ENCODE results near the gene UCN3.
"Not testable (repeated sequence)": the region's sequence is repeated elsewhere in the genome, so short reads cannot be mapped to it uniquely, and the experiment has no call there.

Gene UCN3

DNA sequence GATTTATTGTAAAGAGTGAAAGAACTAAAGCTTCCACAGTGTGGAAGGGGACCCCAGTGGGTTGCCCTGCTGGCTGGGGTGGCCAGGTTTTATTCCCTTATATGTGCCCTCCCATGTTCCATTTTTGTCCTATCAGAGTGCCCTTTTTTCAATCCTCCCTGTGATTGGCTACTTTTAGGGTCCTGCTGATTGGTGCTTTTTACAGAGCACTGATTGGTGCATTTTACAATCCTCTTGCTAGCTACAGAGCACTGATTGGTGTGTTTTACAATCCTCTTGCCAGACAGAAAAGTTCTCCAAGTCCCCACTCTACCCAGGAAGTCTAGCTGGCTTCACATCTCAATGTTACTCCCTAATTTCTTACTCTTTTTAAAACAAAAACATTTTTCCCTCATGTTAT is 46.0 kb downstream of the UCN3 start:
- DNase-seq = not testable (repeated sequence)

DNA sequence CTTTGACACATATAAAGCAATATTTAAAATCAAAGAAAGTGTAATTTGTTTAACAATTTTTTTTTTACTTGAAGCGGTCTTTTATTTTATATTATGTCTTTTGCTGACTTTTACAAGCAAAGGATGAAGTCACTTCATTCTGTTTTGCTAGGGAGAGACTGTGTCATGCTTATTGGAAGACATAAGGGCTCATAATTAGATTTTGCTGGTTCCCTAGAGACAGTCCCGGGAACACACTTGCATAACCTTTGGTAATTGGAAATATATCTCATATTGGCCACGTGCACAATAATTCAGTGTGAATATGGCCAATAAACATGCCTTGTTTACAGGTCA is 47.1 kb downstream of the UCN3 start:
- no peak for DNase-seq

DNA sequence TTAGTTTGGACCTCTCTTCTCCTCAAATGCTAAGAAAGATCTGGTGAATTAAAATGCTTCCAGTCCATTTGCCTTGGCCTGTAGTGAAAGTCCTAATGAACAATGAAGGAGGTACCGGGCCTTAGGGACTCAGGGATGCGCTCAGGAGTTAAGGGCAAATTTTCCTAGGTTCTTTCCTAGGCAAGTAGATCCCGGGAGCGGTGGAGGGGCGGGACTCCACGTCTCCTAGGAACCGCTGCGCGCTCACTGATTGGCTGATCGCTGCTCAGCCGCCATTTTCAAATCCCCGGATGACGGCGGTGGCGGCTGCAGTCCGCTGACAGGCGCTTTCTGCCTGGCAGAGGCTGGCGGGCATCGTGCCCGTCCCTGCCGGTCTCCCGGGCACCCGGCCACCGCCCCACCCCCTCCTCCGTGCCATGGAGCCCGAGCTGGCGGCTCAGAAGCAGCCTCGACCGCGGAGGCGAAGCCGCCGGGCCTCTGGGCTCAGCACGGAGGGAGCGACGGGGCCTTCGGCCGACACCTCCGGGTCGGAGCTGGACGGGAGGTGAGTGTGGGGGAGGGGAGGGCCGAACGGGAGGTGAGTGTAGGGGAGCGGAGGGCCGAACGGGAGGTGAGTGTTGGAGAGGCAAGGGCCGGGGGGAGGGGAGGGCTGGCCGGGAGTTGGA is 47.6 kb downstream of the UCN3 start, which contains the start of gene NET1:
NET1 (plus strand) TSS at position 281 of the 665 bp plus-strand sequence; CDS start at position 417, 136 bp downstream.
- peak; percentile 87 for DNase-seq

DNA sequence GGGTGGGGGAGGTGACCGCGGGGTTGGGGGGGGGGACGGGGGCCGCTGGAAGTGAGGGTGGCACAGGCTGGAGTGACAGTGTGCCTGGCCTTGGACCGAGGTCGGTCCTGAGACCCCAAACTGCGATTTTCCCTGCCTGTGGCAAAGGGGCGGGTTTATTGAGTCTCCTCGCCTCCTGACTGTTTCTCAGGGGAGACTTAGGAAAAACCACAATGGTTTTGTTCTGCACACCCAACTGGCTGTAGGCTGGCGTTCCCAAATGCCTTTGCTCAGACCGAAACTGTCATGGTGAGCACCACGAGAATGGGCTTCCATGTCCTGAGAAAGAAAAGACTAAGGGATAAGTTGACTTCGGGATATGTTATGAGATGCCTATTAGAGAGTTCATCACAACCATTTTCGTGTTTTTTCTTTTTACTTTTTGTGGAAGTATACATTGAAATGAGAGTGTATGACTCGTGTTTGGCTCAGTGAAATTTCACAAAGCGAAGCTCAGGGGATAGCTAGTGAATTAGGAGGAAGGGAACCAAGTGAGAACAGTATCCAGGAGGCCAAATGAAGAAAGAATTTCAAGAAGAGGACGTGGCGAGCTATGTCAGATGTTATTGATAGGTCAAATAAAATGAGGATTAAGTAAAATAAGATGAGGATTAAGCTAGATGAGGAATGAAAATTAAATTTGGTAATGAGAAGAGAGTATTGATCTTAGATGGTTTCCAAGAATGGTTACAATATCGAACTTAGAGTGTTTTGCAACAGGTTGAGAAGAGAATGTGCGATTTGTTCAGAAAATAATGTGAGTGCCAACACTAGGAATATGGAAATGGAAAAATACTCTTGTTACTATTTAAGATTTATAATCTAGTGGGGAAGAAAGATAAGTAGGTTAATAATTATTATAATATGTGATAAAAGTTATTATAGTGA is 48.5 kb downstream of the UCN3 start:
- peak; percentile 41 for DNase-seq

DNA sequence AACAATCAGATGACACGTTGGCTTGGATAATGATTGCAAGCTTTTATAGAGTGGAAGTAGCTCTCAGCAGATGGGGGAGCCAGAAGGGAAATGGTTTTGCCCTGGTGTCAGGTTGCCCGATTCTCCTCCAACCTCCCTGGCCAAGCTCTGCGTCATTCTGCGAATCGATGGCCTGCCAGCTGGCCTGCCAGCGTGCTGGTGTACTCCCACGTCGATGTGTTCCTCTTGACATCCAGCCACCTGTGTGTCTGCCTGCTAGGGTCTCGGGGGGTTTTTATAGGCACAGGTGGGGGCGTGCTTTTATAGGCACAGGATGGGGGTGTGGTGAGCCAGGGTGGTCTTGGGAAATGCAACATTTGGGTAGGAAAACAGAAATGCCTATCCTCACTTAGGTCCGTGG is 52.2 kb downstream of the UCN3 start:
- DNase-seq = no peak

DNA sequence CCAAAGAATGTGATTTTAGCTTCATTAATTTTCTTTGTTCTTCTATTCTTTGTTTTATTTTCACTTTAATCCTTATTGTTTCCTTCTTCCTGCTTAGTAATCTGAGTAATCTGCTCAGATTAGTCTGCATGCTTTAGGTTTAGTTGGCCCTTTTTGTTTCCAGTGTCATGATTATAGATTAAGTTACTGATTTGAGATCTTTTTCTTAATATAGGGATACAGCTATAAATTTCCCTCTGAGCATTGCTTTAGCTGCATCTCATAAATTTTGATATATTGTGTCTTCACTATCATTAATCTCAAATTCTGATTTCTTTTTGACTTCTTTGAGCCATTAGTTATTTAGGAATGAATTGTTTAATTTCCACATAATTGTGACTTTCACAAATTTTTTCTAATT is 53.8 kb downstream of the UCN3 start:
- DNase-seq = no peak

DNA sequence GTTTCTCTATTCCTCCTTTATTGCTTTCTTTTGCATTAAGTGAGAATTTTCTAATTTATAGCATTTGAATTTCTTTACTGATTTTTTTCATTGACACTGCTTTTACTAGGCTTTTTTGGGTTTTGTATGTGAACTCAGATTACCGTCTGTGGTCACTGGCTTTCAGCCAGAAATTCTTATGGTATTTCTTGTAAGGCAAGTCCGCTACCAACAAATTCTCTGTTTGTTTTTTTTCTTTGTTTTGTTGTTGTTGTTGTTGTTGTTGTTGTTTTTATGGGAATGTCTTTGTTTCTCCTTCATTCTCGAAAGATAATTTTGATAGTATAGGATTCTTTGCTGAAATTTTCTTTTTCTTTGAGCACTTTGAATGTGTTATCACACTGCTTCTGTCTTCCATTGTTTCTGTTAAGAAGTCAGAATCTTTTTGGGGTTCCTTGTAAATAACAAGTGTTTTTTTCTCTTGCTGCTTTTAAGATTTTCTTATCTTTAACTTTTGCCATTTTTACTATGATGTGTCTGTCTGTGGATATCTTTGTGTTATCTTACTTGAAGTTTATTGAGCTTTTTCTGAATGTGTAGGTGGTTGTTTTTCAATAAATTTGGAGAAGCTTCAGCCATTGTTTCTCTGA is 54.8 kb downstream of the UCN3 start:
- DNase-seq = no peak

DNA sequence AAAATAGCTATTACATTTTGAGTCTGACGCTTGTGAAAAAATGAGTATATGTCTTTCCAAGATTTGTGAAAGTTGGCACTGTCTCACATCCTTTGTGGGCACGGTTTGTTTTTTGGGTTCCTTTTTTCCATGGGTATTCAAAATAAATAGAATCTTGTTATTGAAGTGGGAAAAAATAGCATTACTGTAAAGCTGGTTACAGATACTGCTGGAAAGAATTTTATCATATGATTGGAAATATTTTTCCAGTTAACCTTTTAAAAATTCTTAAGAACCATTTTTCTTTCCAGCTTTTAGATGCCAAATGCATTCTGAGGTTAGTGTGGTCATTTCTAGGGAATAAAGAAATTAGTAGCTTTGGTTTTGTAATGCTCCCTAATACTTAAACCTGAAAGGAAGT is 59.0 kb downstream of the UCN3 start:
- DNase-seq = peak; percentile 38
